Breast epithelium (tissue), 3 donors: ENCODE measurements around the gene MBLAC1.

Experiments
- POLR2A ChIP-seq: fragments of 450-650 bp; IDR thresholded peaks from one replicate; pipeline ENCODE4 v1.6.1; 2016; ENCODE audit warnings: antibody characterized with exemption, mild to moderate bottlenecking, moderate library complexity
- POLR2AphosphoS5 ChIP-seq, 3 donors: sonication (generic); formaldehyde crosslinking; IDR thresholded peaks; one replicate each; pipeline ENCODE4 v1.6.1; 2017; ENCODE audit warnings: antibody characterized with exemption in 3 of 3
- TF ChIP-seq, protein P1 (sequence below), 3 donors: fragments of 450-650 bp; IDR thresholded peaks; one replicate each; pipeline ENCODE4 v1.5.1; 2016 to 2017; ENCODE audit warnings: antibody characterized with exemption in 3 of 3, mild to moderate bottlenecking in 3 of 3, moderate library complexity in 3 of 3

DNA sequence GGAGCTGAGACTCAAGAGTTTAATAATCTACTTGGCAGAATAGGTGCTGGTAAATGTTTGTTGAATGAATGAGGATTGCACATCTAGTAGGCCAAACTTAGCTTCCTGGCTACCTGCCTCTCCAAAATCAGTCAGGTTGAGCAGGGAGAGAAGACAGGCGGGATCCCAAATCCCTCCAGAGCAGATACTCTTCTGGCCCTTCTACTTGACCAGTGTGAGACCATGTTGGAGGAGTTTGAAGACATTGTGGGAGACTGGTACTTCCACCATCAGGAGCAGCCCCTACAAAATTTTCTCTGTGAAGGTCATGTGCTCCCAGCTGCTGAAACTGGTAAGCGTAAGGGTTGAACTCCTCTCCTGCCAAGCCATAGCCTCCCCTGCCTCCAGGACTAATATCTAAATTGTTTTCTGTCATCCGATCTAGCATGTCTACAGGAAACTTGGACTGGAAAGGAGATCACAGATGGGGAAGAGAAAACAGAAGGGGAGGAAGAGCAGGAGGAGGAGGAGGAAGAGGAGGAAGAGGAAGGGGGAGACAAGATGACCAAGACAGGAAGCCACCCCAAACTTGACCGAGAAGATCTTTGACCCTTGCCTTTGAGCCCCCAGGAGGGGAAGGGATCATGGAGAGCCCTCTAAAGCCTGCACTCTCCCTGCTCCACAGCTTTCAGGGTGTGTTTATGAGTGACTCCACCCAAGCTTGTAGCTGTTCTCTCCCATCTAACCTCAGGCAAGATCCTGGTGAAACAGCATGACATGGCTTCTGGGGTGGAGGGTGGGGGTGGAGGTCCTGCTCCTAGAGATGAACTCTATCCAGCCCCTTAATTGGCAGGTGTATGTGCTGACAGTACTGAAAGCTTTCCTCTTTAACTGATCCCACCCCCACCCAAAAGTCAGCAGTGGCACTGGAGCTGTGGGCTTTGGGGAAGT lies 2.2 kb upstream of the MBLAC1 start:
- TF ChIP-seq, protein P1, sequence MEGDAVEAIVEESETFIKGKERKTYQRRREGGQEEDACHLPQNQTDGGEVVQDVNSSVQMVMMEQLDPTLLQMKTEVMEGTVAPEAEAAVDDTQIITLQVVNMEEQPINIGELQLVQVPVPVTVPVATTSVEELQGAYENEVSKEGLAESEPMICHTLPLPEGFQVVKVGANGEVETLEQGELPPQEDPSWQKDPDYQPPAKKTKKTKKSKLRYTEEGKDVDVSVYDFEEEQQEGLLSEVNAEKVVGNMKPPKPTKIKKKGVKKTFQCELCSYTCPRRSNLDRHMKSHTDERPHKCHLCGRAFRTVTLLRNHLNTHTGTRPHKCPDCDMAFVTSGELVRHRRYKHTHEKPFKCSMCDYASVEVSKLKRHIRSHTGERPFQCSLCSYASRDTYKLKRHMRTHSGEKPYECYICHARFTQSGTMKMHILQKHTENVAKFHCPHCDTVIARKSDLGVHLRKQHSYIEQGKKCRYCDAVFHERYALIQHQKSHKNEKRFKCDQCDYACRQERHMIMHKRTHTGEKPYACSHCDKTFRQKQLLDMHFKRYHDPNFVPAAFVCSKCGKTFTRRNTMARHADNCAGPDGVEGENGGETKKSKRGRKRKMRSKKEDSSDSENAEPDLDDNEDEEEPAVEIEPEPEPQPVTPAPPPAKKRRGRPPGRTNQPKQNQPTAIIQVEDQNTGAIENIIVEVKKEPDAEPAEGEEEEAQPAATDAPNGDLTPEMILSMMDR (IDR thresholded peaks at IDR 0.05) = no peak
- no peak for TF ChIP-seq POLR2A
- no peak for TF ChIP-seq POLR2AphosphoS5 (IDR thresholded peaks at IDR 0.05)
